Jurkat, Clone E6-1 (cell line): ENCODE results near the gene PPP6R3.
"Not testable (repeated sequence)": the region's sequence is repeated elsewhere in the genome, so short reads cannot be mapped to it uniquely, and the experiment has no call there.

ENCODE experiments used
- DNase-seq: peaks from one replicate; pipeline ENCODE4 v3.0.0-alpha.2; 2011; ENCODE audit warnings: low read depth, low spot score
- H3K4me3 ChIP-seq: 2 replicates; pipeline ENCODE4 v1.5.1; 2011; ENCODE audit warnings: mild to moderate bottlenecking, low read length, control low read depth, moderate library complexity

The PPP6R3 gene

DNA sequence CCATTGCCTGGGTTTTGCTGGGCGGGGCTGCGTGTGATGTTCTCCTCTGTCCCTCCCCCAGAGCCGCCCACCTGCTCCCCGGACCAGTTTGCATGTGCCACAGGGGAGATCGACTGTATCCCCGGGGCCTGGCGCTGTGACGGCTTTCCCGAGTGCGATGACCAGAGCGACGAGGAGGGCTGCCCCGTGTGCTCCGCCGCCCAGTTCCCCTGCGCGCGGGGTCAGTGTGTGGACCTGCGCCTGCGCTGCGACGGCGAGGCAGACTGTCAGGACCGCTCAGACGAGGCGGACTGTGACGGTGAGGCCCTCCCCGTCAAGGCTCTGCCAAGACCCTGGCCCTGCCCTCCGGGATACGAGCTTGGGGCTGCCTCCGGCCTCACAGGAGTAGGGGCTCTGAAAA is 27.0 kb upstream of the PPP6R3 start:
- H3K4me3 ChIP-seq, result no peak overlapping the region
- DNase-seq, result no peak

DNA sequence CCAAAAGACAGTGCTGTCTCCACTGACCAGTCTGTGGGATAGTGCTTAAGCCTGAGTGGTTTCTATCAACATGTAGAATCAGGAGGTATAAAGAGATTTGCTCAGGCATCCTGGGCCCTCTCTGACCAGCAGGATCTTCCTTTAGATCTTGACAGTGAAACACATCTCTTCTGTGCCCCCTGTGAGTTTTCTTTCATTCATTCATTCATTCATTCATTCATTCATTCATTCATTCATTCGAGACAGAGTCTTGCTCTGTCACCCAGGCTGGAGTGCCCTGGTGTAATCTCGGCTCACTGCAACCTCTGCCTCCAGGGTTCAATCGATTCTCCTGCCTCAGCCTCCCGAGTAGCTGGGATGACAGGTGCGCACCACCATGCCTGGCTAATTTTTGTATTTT is 26.4 kb upstream of the PPP6R3 start:
- not testable (repeated sequence) for DNase-seq, H3K4me3 ChIP-seq

DNA sequence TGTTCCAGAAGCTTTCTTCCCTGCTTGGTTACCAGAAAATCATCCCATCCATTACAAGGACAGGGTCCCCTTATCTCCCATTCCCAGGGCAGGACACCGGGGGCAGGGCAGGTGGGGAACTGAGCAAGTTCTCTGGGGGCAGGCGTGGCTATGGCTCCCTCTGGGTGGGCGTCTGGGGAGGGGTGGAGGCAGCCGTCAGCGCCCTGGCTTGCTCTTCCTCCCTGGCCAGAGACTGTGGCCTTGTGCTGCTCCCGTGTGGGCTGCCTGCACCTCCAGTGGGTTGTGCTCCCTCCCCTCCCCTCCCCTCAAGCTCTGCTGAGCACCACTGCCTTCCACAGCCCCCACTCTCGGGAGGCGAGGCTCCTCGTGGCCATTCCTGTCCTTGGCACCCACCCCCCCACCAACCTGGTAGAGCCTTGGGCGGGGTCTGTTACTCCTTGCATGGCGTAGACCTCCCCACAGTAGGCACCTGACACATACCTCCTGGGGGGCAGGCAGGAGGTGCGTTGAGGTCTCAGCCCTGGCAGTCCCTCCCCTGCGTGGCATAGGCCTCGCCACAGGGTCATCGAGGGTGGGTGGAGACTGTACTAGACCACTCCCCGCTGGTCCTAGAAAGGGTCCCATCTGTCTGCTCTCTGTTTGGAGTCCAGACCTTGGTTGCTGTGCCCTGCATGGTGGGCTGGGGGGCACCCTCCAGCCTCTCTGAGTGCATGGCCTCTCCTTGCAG is 24.2 kb upstream of the PPP6R3 start:
- no peak overlapping the region for H3K4me3 ChIP-seq
- no peak for DNase-seq

DNA sequence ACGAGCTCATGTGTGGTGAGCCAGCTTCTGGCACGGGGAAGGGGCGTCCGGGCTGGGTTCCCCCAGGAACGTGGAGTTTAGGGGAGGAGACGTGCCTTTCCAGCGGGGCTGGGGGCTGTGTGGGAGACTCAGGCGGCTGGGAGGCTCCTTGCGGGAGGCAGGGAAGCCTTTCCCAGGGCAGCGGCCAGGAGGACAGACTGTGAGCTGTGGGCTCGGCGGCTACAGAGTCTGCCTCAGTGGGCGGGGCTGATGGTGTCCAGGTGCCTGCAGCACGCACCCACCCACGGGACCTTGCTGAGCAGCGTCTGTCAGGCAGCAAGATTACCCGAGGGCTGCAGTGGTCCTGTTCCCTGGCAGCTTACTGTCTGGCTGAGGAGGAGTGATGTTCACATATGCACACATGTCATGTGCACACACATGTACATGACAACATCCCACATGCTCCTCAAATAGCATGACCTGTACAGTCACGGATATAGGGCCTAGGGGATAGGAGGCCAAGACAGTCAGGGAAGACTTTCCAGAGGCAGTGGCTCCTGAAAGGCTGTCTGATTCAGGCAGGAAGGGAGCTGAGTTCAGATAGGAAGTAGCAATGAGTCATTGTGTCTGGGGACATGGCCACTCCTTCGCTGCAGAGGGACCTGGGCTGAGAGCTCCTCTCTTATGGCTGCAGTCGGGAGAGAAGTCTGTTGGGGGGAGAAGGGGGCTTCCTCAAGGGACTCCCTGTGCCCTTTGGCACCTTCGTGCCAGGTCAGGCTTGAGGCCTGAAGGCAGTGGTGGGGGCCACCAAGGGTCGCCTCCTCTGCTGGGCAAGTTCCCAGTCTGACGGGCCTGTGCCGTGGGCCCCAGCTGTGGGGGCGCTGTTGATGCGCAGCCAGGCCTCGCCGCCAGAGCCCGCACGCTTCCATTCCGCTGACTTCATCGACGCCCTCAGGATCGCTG is 23.3 kb upstream of the PPP6R3 start:
- H3K4me3 ChIP-seq, result no peak overlapping the region
- no peak for DNase-seq

DNA sequence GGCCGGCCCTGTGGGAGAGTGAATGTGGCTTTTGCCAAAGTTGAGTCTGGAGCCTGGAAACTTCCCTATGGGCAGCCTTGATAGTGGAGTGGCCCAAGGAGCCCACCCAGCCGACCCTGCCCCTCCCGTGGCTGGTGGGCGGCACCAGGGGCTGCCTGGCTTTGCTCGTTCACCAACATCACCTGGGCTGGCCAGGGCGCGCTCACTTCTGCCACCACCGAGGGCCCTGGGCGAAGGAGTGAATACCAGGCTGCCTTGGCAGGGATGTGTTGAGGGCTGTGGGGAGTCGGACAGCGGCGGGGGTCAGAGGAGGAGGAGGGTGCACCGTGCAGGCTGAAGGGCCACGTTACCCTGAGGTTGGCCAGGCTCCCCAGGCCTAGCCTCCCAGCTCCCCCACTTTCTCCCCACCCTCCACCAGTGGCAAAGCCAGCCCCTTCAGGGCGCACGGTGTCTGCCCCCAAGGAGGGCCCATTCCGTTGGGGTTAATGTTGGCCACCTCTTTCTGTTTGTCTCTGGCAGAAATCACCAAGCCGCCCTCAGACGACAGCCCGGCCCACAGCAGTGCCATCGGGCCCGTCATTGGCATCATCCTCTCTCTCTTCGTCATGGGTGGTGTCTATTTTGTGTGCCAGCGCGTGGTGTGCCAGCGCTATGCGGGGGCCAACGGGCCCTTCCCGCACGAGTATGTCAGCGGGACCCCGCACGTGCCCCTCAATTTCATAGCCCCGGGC is 22.5 kb upstream of the PPP6R3 start:
- H3K4me3 ChIP-seq, result no peak overlapping the region
- DNase-seq, result no peak

DNA sequence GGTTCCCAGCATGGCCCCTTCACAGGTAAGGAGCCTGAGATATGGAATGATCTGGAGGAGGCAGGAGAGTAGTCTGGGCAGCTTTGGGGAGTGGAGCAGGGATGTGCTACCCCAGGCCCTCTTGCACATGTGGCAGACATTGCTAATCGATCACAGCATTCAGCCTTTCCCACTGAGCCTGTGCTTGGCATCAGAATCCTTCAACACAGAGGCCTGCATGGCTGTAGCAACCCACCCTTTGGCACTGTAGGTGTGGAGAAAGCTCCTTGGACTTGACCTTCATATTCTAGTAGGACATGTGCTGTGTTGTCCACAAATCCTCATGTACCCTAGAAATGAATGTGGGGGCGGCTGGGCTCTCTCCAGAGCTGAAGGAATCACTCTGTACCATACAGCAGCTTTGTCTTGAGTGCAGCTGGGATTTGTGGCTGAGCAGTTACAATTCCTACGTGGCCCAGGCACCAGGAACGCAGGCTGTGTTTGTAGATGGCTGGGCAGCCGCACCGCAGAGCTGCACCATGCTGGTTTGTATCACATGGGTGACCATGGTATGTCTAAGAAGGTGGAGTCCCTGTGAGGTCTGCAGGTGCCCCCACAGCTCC is 21.8 kb upstream of the PPP6R3 start:
- no peak overlapping the region for H3K4me3 ChIP-seq
- DNase-seq, result no peak

DNA sequence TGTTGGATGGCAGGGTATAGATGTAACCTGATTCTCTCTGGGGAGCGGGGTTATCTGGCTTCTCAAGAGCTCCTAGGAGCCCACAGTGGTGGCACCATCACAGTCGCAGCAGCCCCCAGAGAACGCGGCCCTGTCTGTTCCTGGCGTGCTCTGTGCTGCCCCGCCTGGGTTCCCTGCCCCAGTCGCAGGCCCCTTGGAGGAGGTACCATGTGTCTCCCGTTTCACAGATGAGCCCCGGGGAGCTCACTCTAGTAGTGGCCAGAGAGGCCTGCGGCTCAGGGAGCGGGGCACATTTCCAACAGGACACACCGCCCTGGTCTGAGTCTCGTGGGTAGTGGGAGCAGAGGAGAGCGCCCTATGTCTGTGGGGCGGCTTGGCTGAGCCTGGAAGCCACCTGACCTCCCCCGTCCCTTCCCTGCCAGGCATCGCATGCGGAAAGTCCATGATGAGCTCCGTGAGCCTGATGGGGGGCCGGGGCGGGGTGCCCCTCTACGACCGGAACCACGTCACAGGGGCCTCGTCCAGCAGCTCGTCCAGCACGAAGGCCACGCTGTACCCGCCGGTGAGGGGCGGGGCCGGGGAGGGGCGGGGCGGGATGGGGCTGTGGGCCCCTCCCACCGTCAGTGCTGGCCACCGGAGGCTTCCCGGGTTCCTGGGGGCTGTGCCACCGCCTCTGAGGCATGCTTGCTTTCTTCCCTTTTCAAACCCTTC is 21.0 kb upstream of the PPP6R3 start:
- DNase-seq, result no peak

DNA sequence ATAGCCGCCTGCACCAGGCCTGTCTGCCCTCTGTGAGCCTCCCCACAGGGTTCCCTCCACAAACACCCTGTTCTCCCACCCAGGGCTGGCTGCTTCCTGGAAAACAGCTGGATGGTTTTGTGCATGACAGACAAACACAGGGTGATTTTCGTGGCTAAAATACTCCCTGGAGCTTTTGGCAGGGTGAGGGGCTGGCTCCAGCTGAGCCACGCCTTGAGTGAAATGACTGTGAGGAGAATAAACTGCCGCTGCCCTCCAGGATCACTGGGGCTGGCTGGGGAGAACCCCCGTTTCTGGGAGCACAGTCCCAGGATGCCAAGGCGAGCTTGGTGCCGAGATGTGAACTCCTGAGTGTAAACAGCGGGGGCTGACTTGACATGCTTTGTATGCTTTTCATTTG is 20.3 kb upstream of the PPP6R3 start:
- DNase-seq, result no peak
- no peak overlapping the region for H3K4me3 ChIP-seq

More for the DNA sequence above, 21.0 kb upstream of the PPP6R3 start:
- H3K4me3 ChIP-seq, result no peak overlapping the region

DNA sequence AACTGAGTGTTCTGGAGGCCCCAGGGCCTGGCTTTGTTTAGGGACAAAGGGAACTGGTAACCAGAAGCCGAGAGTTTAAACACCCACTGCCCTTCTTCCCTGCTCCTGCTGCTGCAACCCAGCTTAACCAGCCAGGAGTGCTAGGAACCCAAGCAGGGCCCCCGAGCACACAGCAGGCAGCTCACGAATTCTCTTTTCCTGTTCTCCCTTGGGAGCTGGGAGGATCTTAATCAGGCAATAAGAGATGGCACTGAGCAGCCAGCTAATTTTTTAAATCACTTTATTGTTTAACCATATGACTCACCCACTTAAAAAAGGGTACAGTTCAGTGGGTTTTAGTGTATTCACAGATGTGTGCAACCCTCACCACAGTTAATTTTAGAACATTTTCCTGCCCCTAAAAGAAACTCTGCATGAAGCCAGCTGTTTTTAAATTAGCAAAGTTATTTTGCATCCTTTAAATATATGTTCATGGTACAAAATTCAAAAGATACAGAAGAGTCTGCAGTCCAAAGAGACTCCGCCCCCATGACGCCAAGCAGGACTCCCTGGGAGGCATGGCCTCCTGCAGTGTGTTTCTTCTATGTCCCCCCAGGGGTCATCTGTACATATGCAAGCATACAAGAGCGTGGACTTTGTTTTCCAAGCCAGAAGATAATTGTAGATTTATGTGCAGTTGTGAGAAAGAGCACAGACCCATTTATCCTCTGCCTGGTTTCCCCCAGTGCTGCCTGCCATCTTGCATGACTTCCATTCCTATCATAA is 18.9 kb upstream of the PPP6R3 start:
- no peak overlapping the region for H3K4me3 ChIP-seq
- DNase-seq, result no peak

DNA sequence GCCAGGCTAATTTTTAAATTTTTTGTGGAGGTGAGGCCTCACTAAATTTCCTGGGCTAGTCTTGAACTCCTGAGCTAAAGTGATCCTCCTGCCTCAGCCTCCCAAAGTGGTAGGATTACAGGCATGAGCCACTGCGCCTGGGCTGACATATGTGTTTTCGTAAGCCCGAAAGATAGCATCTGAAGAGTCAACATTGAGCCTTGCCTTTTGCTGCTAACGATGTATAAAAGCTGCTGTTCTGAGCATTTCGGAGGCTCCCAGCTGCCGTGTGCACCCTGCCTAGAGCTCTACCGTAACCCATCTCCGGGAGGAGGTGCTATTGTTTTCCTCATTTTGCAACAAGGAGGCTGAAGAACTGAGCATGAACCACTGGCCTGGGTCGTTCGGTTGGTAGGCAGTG is 18.1 kb upstream of the PPP6R3 start:
- no peak overlapping the region for H3K4me3 ChIP-seq
- no peak for DNase-seq

DNA sequence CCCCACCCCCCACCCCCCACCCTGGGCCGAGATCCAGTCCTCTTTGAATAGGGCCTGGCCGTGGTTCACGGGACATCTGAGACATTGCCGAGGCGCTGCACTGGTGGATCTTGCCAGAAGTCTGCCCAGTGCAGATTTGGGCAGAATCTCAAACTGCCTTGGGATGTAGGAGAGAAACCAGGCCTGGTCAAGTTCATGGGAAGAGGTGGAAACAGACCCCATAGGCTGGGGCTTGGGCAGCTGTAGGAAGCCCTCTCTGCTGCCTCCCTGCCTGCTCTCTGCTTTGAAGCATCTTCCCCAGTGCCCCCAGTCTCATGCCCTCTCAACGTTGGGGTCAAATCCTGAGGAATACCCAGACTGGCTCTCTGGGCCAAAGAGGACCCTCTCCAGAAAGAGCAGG is 16.0 kb upstream of the PPP6R3 start:
- no peak overlapping the region for H3K4me3 ChIP-seq
- DNase-seq, result no peak

DNA sequence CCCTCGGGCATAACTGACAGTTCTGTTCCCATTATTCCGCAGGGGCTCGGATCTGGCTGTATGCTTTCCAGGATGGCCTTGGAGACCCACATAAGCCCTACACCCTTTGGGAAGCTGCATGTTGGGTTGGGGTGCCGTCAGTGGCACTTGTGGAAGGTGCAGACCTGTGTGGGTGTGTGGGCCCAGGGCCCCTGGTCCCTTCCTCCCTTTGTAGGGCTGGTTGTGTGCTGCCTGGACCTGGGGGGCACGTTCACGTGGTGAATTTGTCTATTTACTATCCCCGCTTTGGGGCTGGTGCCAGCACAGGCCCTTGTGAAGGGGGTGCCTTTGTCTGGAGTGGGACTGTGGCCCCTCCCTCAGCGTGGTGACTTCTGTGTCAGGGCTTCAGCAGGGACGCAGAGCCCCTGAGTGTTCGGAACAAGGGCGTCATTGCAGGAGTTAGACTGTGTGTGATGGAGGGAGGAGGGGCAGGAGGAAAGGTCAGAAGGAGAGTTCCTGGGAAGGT is 15.0 kb upstream of the PPP6R3 start:
- no peak overlapping the region for H3K4me3 ChIP-seq
- DNase-seq, result no peak

DNA sequence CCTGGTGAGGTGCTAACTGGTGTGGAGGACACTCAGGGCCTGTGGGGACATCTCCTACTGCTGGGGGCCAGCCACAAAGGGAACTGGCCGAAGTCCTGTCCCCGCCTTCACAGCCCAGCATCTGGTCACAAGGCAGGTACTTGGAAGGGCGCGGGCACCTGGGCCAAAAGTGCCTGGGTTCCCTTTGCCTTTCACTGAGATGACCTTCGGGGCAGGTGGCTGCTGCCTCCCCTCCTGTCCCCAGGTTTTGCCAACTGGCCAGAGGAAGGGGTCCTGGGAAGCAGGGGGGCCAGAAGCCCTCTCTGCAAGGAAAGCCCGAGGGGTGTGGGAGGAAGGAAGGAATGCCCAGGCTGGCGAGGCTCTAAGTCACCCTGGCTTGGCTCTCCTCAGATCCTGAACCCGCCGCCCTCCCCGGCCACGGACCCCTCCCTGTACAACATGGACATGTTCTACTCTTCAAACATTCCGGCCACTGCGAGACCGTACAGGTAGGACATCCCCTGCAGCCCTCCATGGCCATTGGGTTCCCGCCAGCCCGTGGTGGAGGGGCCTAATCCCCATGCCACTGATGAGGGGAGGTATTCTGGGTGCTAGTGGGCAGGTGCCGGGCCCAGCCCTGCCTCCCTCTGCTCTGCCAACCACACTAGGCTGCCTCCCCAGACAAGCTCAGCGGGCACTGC is 14.4 kb upstream of the PPP6R3 start:
- DNase-seq, result no peak
- no peak overlapping the region for H3K4me3 ChIP-seq

DNA sequence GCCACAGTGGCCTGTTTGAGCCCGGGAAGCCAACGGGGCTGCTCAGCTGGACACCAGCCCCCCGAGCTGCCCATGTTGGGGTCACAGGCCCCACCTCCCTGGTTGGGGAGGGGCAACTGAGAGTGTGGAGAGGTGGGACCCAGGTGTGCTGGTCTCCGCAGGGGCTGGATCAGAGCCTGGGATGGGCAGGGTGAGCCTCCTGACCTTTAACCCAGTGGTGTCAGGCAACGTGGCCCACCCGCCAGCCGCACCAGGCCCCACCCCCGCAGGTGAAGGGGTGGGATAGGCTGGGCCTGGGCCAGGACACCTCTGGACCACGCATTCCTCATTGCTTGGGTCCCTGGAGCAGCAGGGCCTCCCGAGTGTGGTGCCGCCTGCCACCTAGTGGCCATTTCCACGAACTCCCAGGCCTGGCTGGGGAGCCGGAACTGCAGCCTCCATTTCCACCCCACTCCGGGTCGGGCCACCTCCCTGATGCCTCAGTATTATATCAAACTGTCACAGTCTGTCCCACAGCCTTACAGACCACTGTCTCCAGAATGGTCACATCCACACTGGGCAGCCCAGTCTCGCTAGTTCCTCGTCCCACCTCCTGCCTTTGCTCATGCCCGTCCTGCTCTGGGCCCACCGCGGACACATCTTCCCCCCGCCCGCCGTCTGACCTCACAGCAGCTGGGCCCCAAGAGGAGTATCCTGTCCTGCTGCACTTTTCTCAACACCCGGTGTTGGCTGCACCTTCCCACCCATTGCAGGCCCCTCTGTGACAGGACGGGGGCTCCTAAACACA is 13.3 kb upstream of the PPP6R3 start:
- peak; percentile 41 for DNase-seq
- H3K4me3 ChIP-seq, result no peak overlapping the region

DNA sequence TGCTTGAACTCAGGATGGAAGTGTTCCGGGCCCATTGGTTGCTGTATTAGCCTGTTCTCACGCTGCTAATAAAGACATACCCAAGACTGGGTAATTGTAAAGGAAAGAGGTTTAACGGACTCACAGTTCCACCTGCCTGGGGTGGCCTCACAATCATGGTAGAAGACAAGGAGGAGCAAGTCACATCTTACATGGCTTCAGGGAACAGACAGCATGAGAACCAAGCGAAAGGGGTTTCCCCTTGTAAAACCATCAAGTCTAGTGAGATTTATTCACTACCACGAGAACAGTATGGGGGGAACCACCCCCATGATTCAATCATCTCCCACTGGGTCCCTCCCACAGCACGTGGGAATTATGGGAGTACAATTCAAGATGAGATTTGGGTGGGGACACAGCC is 12.6 kb upstream of the PPP6R3 start:
- not testable (repeated sequence) for H3K4me3 ChIP-seq, DNase-seq

DNA sequence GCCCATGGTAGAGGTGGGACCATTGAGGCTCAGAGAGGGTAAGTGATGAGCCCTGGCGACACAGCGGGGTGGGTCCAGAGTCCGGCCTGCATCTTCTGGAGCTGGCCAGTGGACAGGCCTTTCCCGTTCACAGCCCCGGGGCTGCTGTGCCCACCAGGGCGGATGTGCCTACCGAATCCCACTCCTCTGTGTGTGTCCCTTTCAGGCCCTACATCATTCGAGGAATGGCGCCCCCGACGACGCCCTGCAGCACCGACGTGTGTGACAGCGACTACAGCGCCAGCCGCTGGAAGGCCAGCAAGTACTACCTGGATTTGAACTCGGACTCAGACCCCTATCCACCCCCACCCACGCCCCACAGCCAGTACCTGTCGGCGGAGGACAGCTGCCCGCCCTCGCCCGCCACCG is 11.9 kb upstream of the PPP6R3 start:
- no peak overlapping the region for H3K4me3 ChIP-seq
- DNase-seq, result no peak

DNA sequence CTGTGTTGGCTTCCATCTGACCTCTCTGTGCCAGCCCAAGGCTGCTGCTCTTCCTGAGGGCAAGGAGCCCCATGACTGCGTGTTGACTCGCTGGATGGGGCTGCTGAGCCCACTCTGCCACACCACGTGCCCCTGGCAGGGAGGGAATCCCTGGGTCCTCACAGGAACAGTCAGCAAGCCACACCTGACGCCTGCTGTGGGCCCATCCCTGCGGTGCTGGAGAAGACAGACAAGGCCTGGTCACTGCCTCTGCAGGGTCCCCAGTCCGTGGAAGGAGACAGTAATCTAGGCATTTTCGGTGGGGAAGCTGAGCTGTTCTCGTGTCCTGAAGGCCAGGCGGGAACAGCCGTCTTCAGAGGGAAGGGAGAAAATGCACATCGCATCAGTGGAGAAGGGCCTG is 10.6 kb upstream of the PPP6R3 start:
- no peak for DNase-seq
- no peak overlapping the region for H3K4me3 ChIP-seq
